HG02571 (cell line): Measurements from ENCODE around the gene DKC1.
A peak's percentile ranks its signal among the peaks of the same experiment; 100 is the strongest.

Experiments used
- ATAC-seq: cut with Tn5 transposase; IDR thresholded peaks from one replicate; pipeline ENCODE4 v1.9.1; 2021; ENCODE audit warnings: mild to moderate bottlenecking, moderate library complexity; ENCODE audit not compliant: unreplicated experiment

The DKC1 gene

DNA sequence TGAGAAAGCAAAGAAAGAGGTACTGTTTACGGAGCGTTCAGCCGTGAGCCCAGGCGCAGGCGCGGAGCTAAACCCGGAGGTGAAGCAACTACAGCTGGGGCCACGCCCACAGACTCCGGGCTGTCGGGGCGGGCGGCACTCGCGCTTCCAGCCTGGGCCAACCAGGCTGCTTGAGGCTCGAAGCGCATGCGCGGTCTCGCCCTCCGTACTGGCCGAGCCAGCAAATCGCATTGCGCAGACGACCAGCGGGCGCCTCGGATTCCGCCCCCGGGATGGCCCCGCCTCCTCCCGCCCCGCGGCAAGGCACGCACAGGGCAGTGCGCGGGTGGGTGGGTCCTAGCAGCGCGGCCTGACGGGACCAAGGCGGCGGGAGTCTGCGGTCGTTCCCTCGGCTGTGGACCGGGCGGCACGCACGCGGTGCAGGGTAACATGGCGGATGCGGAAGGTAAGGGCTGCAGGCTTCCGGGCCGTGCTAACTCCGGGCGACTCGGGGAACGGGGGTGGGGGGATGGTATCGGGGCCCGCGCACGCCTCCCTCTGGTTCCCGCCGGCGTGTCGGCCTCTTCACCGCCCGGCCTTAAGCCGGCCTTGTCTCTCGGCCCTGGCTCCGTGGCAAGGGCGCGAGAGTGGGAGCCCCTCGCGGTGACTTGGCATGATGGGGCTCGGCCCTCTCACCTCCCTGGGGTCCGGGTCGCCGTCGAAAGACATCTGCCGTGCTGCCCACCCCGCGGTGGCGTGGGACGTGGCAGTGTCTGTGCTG is at the start of gene DKC1:
TSS of gene DKC1 (plus strand) at position 328 of the 760 bp plus-strand sequence. CDS start at position 430, 102 bp downstream.
- peak; percentile 79 for ATAC-seq

GRCh38 chrX:154714925-154715324 is 47.7 kb upstream of the DKC1 start:
- ATAC-seq = no peak

DNA sequence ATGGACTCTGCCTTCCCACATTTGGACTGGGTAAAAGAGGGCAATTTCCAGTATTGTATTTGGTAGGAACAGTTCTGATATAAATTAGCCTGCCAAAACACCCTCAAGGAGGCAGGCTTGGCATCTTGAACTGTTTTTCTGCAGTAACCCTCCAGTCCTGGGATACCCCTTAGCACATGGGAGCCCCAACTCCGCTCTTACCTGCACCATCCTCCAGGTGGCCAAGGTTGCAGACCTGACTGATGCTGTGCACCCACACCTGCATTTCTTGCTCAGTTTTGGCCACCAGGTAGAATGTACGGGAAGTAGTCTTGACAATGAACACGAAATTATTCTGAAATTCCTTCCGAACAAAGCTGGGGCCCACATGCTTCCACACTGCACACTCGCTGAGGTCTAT is 46.8 kb upstream of the DKC1 start:
- ATAC-seq = no peak

GRCh38 chrX:154717824-154718223 is 44.8 kb upstream of the DKC1 start:
- ATAC-seq = no peak

- no peak for ATAC-seq
These were observed 44.0 kb upstream of the DKC1 start for GRCh38 chrX:154718616-154719015.

- ATAC-seq = no peak
These were observed 43.5 kb upstream of the DKC1 start for GRCh38 chrX:154719132-154719675.

- no peak for ATAC-seq
These were observed 42.6 kb upstream of the DKC1 start for GRCh38 chrX:154720067-154720466.

GRCh38 chrX:154721155-154721554 is 41.5 kb upstream of the DKC1 start:
- no peak for ATAC-seq

- ATAC-seq = no peak
These were observed 37.5 kb upstream of the DKC1 start for GRCh38 chrX:154724993-154725756.

- ATAC-seq = no peak
These were observed 35.2 kb upstream of the DKC1 start for GRCh38 chrX:154727418-154727817.

- no peak for ATAC-seq
These were observed 34.8 kb upstream of the DKC1 start for GRCh38 chrX:154727871-154728270.

GRCh38 chrX:154728431-154729190 is 34.1 kb upstream of the DKC1 start:
- no peak for ATAC-seq

- ATAC-seq = no peak
These were observed 33.2 kb upstream of the DKC1 start for GRCh38 chrX:154729439-154729838.

DNA sequence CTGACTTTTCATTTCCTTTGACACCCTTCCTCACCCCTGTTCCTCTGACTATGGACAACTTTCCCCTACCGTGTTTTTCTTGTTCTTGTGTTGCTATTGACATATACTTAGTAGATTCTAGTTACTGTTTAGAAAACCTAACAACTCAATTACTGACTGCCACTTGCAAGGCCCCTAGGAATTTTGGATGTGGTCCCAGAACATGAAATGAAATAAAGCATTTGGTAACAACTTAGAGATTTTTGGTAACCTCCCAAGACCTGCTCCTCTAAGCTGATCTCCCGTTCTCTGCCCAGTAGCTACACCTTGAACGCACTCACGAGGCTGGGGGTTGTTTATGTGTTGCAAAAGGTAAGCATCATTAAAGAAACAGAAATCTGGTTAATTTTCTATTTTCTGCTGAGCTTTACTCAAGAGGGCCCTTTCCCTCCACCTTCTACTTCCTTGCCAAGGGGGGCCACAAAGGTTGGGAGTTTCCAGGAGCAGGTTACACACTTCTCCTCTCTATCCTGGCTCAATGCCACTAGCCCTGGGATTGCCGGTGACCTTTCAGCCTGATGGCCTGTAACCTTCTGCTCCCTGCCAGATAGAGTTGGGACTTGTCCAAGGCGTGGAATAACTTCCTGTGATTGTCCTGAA is 32.3 kb upstream of the DKC1 start:
- no peak for ATAC-seq

DNA sequence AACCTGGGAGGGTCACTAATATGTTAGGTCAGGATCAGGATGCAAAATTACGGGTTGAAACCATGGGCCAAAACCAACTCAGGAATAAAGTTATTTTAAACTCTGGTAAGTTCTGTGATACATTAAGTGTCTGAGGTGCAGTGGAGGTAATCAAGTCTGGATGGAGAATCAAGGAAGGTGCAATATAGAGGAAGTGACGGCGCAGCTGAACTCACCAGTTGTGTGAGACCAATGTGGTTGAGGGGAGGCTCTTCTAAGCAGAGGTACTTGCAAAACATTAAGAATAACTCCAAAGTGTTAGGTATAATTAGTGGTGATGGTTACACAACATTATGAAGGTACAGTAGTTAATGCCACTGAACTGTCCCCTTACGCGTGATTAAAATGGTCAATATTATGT is 31.5 kb upstream of the DKC1 start:
- ATAC-seq = no peak

DNA sequence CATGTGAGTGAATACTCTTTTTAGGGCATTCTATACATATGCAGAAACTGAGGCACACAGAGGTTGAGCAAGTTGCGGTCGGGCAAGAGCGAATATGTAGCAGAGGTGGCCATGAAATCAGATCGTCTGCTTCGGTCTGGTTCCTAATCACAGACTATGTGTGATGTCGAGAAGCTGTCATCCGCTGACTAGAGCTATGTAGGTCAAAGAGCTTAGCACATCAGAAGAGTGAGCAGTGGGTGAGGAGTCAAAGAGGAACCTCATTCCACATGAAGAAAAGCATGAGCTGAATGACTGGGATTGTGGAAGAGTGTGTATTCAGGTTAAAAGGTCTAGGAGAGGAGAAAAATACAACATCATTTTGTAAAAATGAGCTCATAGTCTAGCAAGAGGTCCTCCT is 30.8 kb upstream of the DKC1 start:
- ATAC-seq = no peak

DNA sequence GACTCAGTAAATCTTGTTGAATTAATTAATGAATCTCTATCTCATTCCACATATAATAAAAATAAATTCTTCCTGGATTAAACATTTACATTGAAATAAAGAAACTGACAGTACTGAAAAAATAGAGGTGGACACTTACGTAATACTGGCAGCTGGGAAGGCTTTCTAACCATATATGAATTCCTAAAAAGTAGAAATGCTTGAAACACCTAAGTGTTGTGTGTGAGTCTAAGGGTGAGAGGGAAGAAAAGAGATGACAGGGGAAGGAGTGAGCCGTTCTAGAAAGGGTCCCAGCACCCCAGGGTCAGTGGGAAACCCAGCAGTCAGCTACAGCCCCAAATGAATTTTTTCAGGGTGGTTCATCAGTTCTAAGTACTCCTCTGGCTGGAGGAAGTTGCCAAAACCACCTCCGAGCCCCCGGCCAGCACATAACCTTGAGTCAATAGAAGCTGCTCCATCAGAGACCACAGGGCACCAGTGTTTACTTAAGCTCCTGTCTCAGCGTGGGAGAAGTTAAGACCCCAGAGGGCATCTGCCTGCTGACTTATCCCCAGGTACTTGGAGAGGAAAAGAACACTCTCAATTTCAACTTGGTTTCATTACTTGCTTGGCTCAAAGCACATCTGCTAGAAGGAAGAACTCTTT is 30.1 kb upstream of the DKC1 start:
- ATAC-seq = no peak

DNA sequence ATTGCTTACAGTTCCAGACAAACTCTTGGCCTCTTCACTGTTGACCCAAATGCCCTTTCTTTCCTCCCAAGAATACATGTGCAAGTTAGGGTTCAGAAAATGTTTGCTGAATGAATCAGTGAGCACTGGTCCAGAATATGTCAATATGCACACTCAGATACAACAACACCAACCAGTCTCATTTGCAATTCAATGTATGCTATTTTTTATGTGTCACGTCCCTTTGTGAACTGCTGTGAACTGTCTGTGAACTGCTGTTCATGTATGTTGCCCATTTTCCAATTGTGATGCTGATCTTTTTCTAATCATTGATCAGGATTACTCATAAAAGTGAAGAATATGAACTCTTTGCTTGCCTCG is 29.6 kb upstream of the DKC1 start:
- no peak for ATAC-seq

- no peak for ATAC-seq
These were observed 28.4 kb upstream of the DKC1 start for GRCh38 chrX:154734061-154734781.
